GM21723 (cell line): Measurements from ENCODE around the gene TAGLN.

Experiments used
- ATAC-seq: cut with Tn5 transposase; IDR thresholded peaks from one replicate; pipeline ENCODE4 v1.9.1; 2021; ENCODE audit warnings: mild to moderate bottlenecking, moderate library complexity; ENCODE audit not compliant: unreplicated experiment

The TAGLN gene

DNA sequence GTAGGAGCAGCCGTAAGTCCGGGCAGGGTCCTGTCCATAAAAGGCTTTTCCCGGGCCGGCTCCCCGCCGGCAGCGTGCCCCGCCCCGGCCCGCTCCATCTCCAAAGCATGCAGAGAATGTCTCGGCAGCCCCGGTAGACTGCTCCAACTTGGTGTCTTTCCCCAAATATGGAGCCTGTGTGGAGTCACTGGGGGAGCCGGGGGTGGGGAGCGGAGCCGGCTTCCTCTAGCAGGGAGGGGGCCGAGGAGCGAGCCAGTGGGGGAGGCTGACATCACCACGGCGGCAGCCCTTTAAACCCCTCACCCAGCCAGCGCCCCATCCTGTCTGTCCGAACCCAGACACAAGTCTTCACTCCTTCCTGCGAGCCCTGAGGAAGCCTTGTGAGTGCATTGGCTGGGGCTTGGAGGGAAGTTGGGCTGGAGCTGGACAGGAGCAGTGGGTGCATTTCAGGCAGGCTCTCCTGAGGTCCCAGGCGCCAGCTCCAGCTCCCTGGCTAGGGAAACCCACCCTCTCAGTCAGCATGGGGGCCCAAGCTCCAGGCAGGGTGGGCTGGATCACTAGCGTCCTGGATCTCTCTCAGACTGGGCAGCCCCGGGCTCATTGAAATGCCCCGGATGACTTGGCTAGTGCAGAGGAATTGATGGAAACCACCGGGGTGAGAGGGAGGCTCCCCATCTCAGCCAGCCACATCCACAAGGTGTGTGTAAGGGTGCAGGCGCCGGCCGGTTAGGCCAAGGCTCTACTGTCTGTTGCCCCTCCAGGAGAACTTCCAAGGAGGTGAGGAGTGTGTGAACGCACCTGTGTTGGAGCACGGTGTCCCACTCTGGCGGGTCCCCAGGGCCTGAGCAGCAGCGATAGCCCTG, at the start of gene TAGLN:
TAGLN (plus strand) TSS at position 318 of the 863 bp plus-strand sequence. CDS start 3,644 bp downstream, outside the sequence.
- ATAC-seq, result no peak

DNA sequence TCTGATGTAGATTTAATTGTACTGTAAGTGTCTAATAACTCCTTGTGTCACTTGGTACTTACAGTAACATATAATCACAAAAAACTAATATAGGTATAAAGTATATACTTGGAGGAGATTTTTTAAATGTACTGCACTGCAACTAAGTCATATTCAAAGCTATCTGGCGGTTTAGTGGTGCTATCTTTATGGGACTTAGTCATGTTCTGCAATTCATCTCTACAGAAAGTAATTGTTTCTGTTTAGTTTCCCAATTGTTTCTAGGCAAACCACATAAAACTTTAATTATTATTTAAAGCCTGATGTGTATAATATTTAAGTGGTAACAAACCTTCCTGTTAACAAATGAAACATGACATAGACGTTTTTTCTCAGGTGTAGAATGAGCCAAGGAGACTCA, 47.1 kb upstream of the TAGLN start:
- ATAC-seq, result no peak

DNA sequence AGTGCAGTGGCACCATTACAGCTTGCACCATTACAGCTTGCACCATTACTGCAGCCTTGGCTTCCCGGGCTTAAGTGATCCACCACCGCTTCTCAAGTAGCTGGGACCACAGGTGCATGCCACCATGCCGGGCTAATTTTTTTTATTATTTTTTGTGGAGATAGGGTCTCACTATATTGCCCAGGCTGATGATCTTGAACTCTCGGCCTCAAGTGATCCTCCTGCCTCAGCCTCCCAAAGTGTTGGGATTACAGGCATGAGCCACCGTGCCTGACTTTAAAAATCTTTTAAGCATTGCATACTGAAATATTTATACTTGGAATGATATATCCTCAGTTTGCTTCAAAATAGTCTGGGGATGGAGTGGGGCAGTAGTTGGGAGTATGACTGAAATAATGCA, 44.7 kb upstream of the TAGLN start:
- ATAC-seq, result no peak

DNA sequence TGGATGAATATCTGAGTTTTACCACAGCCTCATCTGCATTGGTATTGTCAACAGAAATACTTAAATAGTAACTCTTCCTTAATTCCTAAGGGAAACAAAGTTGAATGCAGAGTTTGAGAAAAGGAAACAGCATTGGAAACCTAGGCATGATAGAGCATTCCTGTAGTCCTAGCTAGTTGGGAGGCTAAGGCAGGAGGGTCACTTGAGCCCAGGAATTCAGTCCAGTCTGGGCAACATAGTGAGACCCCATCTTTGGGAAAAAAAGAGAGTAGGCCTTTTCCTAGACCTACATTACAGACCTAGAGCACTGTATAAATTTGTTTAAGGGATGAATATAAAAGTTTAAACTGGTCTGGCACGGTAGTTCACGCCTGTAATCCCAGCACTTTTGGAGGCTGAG, 41.7 kb upstream of the TAGLN start:
- no peak for ATAC-seq

DNA sequence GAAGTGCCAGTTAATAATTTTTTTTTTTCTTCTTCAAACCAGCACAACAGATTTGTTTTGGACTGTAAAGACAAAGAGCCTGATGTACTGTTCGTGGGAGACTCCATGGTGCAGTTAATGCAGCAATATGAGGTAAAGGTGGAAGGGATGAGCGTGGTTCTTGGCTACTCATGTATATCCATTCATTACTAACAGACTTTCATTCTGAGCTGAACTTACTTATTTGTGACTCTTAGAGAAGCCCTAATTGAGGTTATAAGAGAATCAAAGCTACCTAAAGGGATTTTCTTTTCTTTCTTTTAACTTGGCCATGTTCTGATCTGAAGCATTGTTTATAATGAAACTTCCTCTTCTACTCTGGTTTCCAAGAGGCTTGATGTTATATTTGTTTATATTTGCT, 39.3 kb upstream of the TAGLN start:
- ATAC-seq, result no peak

DNA sequence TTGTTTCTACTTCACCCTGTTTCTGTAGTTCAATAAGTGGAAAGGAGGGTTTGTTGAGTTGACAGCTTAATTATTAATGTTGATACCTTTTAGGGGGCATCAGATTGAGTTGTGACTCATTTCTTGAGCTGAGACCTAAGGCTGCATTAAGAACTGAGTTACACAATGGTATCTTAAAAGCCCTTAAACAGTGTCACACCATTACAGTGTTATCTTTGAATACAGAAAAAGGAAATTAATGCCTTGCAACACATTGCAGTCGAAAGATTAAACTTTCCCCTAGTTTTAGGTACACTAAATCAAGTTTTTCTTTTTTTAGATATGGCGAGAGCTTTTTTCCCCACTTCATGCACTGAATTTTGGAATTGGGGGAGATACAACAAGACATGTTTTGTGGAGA, 38.3 kb upstream of the TAGLN start:
- ATAC-seq, result no peak

DNA sequence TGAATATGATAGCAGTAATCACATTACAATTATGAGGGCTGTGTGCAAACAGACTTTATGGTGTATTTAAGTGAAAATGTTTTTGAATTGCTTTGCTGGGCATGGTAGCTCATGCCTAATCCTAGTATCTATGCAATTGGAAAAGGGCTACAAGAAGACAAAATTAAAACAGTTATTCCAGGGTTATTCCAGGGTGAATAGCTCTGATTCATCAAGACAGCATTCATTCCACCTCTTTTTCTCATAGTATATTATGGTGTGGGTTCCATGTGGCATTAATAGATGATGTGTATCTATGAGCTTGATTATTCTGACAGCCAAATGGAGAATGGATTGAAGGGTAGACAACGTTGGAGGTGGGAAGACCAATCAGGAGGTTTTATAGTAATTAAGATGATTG, 32.7 kb upstream of the TAGLN start:
- ATAC-seq, result no peak

DNA sequence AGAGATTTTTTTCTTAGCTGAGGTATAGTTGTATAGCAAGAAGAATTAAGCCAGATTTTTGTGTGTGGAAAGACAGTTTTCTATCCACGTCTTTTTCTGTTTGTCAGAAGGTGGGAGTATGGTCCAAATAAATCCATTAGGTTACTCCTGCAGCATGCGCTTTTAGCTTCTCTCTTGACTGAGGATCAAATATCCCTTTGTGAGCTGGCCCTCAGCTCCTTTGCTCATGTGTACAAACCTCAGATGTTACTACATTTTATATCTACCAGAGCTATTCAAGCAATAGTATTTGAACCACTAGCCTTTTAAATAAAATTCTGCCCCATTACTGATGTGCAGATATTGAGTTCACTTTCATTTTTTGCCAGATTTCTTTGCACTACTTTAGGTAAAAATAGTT, 29.4 kb upstream of the TAGLN start:
- no peak for ATAC-seq

DNA sequence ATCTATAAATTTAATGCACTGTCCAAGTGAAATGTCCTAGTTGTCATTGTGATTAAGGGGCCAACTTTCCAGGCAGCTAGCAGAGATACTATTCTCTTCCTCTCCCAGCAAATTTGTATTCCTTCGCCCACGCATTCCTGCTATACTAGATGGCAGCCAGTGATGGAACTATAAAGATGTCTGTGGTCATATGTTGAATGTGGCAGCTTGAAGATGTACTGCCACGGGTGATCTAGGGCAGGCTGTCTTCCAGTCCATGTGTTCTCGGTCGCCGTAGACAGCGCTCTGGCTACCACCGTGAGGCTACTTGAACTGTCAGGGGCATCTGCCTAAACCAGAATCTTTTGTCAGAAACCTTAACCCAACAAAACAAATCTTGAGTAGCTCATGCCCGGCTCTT, 29.0 kb upstream of the TAGLN start:
- ATAC-seq, result no peak

DNA sequence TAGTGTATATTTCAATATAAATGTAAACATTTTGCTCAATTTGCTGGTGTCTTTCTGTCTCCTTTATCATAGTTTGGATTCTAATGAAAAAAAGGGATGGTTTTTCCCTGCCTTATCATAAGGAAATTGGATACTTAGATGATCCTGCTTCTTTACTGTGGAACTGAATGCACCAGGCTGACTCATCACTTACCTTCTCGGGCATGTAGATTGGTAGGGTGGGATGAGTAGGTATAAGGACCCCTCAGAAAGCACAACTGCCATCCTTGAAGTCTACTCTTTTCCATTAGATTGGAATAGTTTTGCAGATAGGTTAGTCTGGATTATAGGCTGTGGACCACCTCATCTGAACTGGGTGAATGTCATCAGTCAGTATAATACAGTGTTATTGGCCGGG, 28.2 kb upstream of the TAGLN start:
- no peak for ATAC-seq

DNA sequence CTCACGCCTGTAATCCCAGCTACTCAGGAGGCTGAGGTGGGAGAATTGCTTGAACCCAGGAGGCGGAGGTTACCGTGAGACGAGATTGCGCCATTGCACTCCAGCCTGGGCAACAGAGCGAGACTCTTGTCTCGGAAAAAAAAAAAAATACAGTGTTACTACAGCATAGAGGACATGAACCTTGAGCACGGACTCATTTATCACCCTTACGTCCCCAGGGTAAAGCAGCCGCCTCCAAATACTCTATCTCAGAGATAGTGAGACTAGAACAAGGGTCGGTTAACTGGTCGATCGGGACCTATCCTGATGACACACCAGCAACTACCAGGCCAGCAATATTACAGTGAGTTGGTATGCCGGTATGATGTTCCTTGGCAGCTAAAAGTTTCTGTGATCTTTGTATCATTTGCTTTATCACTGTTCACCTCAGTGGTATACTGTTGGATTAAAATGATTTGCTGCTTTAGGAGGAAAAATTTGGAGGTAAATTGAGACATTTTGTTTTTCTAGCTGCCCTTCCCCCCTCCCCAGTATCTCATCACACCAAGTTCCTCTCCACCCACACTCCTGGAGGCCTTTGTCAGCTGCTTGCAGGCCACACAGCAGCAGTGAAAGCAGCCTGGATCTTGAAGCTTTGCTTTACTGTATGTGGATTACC, 27.6 kb upstream of the TAGLN start:
- ATAC-seq, result no peak

DNA sequence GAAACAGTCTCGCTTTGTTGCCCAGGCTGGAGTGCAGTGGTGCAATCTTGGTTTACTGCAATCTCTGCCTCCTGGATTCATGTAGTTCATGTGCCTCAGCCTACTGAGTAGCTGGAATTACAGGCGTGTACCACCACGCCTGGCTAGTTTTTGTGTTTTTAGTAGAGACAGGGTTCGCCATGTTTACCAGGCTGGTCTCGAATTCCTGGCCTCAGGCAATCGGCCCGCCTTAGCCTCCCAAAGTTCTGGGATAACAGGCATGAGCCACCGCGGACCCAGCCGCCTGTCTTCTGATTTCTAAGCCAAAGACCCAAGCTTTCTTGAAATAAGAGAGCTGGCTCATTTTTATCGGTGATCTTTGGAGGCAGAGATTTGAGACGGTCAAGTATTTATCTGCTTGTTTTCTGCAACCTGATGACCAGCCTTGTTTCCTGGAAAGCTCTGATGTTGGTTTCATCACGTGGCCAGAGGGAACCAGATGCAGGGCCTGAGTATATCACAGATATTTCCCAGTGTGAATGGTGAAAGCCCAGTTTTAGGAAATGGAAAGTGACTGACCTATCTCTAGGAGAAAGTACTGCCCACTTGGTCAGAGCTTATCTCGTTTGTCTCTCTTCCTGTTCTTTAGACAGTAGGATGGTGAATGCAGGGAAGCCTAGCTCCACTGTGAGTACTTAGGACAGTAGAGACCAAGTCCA, 26.3 kb upstream of the TAGLN start:
- no peak for ATAC-seq

DNA sequence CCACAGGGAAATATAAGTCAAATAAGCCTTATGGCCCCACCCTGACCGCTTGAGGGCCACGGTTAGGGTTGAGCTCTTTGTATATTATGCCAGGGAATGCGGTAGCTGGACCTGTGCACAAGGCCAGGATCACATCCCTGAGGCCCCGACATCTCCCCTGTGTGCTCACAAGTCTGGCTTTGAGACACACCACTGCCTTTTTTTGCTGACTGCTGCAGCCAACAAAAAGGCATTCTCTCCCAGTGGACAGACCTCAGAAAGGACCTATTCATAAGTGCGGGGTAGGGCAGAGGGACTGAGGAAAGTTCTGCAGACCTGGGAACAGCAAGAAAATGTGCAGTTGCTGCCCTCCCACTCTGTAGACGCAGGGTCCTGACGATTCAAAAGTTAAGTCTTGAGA, 24.1 kb upstream of the TAGLN start:
- ATAC-seq, result no peak

DNA sequence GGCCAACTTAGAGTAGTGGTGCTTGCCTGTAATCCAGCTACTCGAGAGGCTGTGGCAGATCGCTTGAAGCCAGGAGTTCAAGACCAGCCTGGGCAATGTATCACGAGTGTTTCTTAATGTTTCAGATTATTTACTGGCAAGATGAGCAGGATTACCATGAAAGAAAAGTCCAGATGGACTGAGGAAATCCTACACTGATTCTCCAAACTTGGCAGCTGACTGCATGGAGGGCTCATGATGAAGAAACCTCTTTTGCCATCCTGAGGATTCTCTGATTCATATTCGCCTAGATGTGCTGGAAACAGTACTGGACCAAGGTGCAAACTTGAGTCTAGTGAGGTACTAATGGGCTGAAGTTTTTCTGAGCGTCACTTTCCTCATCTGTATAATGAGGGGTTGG, 23.4 kb upstream of the TAGLN start:
- ATAC-seq, result no peak

DNA sequence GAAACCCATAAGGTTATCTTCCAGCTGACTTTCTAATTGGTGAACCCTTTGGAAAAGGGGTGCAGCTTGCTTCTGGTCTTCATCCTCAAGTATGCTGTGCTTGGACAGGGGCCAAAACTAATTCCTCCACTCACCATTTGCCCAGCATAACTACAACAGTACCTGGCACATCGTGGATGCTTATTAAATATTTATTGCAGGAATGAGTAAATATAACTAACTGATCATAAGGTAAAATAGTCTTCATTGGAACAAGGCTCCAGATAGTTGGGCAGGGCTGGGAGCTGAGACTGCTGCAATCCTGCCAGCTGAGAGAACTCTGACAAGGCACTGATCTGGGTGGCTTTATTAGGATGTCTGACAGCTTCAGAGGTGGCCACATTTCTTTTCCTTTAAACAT, 23.0 kb upstream of the TAGLN start:
- ATAC-seq, result no peak

DNA sequence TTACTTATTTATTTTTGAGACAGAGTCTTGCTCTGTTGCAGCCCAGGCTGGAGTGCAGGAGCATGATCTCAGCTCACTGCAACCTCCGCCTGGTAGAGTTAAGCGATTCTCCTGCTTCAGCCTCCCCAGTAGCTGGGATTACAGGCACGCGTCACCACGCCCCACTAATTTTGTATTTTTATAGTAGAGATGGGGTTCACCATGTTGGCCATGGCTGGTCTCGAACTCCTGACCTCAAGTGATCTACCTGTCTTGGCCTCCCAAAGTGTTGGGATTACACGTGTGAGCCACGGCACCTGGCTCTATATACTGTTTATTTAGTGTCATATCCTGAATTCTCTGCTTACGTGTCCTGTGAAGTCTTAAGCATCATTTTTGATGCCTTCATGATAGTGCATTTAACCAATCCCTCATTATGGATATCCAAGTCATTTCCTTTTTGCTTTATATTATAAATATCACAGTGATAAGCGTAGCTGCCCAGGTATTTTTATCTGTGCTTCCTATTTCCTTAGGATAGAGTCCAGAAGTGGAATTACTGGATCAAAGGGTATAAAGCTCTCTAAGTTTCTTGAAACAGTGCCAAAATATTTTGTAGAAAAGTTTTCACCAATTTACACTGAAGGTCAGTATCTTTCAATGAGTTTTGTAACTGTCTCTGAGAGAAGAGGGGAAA, 21.5 kb upstream of the TAGLN start:
- no peak for ATAC-seq

DNA sequence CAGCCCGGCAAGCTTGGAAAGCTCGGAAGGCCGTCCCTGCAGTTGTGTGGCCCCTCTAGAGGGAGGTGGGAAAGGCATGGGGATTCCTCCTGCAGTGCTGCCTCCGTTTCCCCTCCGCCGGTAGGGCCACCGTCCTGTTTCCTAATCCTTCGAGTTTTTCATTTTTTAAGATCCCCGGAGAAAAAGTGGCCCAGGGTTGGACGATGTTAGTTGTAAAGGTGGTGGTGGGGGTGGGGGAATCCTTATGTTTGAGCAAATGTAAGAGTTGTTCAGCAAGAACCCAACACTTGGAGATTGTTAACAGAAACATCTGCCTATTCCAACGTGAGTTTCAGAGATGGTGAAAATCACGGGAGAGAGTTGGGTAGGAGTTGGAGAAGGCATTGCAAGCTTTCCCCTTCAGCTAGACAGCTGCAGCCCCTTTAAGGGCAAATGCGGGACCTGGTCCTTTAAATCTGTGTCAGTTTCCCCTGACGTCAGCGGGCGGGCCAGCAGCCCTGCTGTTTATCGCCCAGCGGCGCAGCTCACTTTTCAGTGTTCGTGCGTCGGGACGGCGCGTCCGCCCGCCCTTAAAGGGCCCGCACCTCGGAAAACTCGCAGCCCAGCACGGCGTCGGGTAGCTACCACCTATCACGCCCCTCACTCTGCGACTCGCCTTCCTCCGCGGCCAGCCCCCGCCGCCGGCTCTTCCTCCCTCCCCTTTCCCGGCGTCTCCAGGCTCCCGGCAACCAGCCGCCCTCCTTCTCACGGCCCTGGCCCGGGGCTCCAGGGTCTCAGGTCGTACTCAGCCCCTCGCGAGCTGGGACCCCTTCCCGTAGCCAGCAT, 20.7 kb upstream of the TAGLN start, which contains the start of gene SIDT2:
SIDT2 (plus strand) TSS at position 534 of the 825 bp plus-strand sequence. CDS start 521 bp downstream, outside the sequence.
- peak; percentile 91 for ATAC-seq

DNA sequence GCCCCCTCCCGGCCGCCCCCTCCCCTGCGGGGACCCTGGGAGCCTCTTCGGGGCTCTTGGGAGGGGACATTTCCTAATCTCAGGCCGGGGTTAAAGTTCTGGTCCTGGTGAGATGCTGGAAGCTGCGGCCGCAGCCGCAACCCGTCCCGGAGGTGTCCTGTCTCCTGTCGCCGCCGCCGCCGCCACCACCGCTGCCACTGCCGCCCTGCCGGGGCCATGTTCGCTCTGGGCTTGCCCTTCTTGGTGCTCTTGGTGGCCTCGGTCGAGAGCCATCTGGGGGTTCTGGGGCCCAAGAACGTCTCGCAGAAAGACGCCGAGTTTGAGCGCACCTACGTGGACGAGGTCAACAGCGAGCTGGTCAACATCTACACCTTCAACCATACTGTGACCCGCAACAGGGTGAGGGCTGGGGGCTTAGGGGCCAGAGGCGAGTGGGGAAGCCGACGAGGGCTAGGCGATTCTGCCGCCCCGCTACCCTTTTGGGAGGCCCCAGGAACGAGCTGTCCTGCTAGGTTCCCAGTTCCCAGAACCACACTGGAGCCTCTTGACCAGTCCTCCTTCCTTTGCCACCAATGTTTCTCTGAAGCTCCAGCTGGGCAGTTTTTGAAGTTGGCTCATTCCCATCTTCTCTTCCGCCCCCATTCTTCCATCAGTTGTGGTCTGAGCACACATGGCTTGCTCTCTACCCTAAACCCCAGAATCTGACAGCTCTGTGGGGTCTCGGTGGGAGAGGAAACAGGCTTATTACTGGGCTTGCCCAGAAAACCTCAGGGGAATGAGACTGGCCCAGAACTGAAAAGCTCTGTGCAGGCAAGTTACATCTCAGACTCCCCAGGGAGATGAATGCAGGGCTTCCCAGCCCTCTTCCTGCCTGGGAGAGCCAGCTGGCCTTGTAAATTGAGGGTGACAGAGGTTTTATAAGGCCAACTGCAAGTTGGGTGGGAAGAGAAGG, 19.8 kb upstream of the TAGLN start:
- ATAC-seq, result peak; percentile 49

DNA sequence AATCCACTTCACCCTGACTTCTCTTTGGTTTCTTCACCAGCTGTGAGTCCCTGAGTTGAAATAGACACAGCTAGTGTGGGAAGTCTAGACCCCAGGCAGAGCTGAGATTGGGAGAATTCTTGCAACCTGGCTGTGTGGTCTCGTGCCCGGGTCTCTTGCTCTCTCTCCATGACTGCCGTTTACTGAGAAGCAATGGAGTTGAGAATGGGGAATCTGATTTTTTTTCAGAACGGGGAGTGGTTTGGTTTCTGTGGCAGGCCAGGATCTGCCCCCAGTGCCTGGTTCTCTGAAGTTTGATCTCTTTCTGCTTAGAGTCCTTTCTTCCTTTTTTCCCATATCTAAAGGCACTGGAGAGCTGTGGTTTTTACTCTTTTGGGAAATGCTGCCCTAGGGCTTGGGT, 19.1 kb upstream of the TAGLN start:
- ATAC-seq, result no peak
